Activated B cell treated with CpG ODN at 0.5 μM for 24 hours (primary cell): ENCODE results near the gene COPS4. TPM values are rescaled to one million over a fixed set of nuclear protein-coding genes. Genes with fewer than 3 reads are reported as not detected.
"Not testable (repeated sequence)": the region's sequence is repeated elsewhere in the genome, so short reads cannot be mapped to it uniquely, and the experiment has no call there.

Experiments
- ATAC-seq: fragments of 200-7000 bp; cut with Tn5 transposase; one replicate; pipeline ENCODE4 v1.10.0; 2021; ENCODE audit warnings: low read depth, mild to moderate bottlenecking, moderate library complexity
- CTCF ChIA-PET: fragments of 350-600 bp; sonication (Branson Sonifier 250); formaldehyde crosslinking; loops from one replicate; lab custom pipeline; 2021; ENCODE audit warnings: antibody characterized with exemption; lab: Charles Lee
- POLR2A ChIA-PET: fragments of 350-600 bp; sonication (Branson Sonifier 250); formaldehyde crosslinking; loops from one replicate; lab custom pipeline; 2021; ENCODE audit warnings: antibody characterized with exemption; lab: Charles Lee
- DNase-seq: peaks from one replicate; pipeline ENCODE4 v3.0.0; 2022
- H3K27ac Mint-ChIP-seq: one replicate; pipeline ENCODE4 v1.8.0; 2020; ENCODE audit warnings: mixed read lengths
- H3K27me3 Mint-ChIP-seq: one replicate; pipeline ENCODE4 v1.8.0; 2021; ENCODE audit warnings: mixed read lengths
- H3K36me3 Mint-ChIP-seq: one replicate; pipeline ENCODE4 v1.8.0; 2021; ENCODE audit warnings: low read depth, mixed read lengths
- H3K4me1 Mint-ChIP-seq: one replicate; pipeline ENCODE4 v1.8.0; 2021; ENCODE audit warnings: mixed read lengths
- H3K4me3 Mint-ChIP-seq: one replicate; pipeline ENCODE4 v1.8.0; 2020; ENCODE audit warnings: mild to moderate bottlenecking, mixed read lengths
- H3K9me3 Mint-ChIP-seq: one replicate; pipeline ENCODE4 v1.8.0; 2020; ENCODE audit warnings: mixed read lengths
- CTCF ChIP-seq: fragments of 200-600 bp; IDR thresholded peaks from one replicate; pipeline ENCODE4 v1.8.0; 2022; ENCODE audit warnings: antibody characterized with exemption, mild to moderate bottlenecking
- intact Hi-C: fragments of 100-400 bp; cut with micrococcal nuclease; formaldehyde crosslinking; loops from one replicate; pipeline ENCODE4 v1.15.1; 2024
- total RNA-seq: library from RNA; stranded (reverse); gene quantifications from 2 replicates; pipeline ENCODE4 v1.2.3, GENCODE V29; 2022

COPS4 gene
- total RNA-seq, 1 donor from 2014 or later, result 36.7 TPM

GRCh38 chr4:83074086-83074704 lies 39.2 kb downstream of the COPS4 start:
- intact Hi-C loops, result loop anchor here (1.0 kb wide), 5 partner anchors 10 to 208 kb away; no protein-coding TSS in a partner anchor
- POLR2A ChIA-PET, result interaction anchor here (0.6 to 3.5 kb wide), 20 partner anchors 9 to 210 kb away, joined by 3 to 26 read pairs (median 4); partner anchors contain the start of genes COPS4 and COQ2
- H3K9me3 Mint-ChIP-seq, result no peaks in the 10 kb centered on the region
- no peak for DNase-seq
- peaks cover 26% of the 10 kb centered on the region for H3K4me1 Mint-ChIP-seq
- H3K27me3 Mint-ChIP-seq, result no peaks in the 10 kb centered on the region
- peak overlapping the region; percentile 76 for H3K27ac Mint-ChIP-seq
- CTCF ChIA-PET, result interaction anchor here (0.6 to 4.7 kb wide), 24 partner anchors 10 to 508 kb away, joined by 3 to 76 read pairs (median 4); partner anchors contain the start of gene COQ2
- H3K4me3 Mint-ChIP-seq, result peak overlapping the region; percentile 53
- peak; percentile 52 for TF ChIP-seq CTCF
- peaks cover 53% of the 10 kb centered on the region for H3K36me3 Mint-ChIP-seq
- peak; percentile 81 for ATAC-seq

- ATAC-seq, H3K9me3 Mint-ChIP-seq, H3K27ac Mint-ChIP-seq, DNase-seq, H3K27me3 Mint-ChIP-seq, H3K4me3 Mint-ChIP-seq: not testable (repeated sequence)
- Mint-ChIP-seq H3K36me3 (peaks cover 48% of the 10 kb centered on the region), H3K4me1 (peaks cover 28% of the 10 kb centered on the region)
- intact Hi-C loops, result loop anchor here (1.0 kb wide), 5 partner anchors 10 to 208 kb away; no protein-coding TSS in a partner anchor
- POLR2A ChIA-PET, result interaction anchor here (0.7 to 3.5 kb wide), 21 partner anchors 8 to 210 kb away, joined by 3 to 26 read pairs (median 4); partner anchors contain the start of genes COPS4 and COQ2
- CTCF ChIA-PET, result interaction anchor here (0.6 to 4.7 kb wide), 27 partner anchors 7 to 208 kb away, joined by 3 to 76 read pairs (median 4); partner anchors contain the start of gene COQ2
Observed at GRCh38 chr4:83074783-83075182, 39.8 kb downstream of the COPS4 start.

GRCh38 chr4:83075311-83076095 lies 40.5 kb downstream of the COPS4 start:
- intact Hi-C loops, result no loop called here
- peaks cover 30% of the 10 kb centered on the region for H3K4me1 Mint-ChIP-seq
- peak; percentile 57 for ATAC-seq
- H3K27ac Mint-ChIP-seq, result peak overlapping the region; percentile 85
- DNase-seq, result no peak
- H3K36me3 Mint-ChIP-seq, result peaks cover 41% of the 10 kb centered on the region
- POLR2A ChIA-PET, result interaction anchor here (0.9 to 3.5 kb wide), 14 partner anchors 8 to 209 kb away, joined by 3 to 26 read pairs (median 4); partner anchors contain the start of gene COQ2
- CTCF ChIA-PET, result interaction anchor here (1.0 to 4.7 kb wide), 21 partner anchors 8 to 207 kb away, joined by 3 to 76 read pairs (median 5); partner anchors contain the start of gene COQ2
- H3K9me3 Mint-ChIP-seq, result no peaks in the 10 kb centered on the region
- TF ChIP-seq CTCF, result no peak
- H3K4me3 Mint-ChIP-seq, result peak overlapping the region; percentile 55
- H3K27me3 Mint-ChIP-seq, result no peaks in the 10 kb centered on the region

GRCh38 chr4:83080561-83080960 lies 45.6 kb downstream of the COPS4 start:
- DNase-seq (no peak), ATAC-seq (no peak)
- H3K4me1 Mint-ChIP-seq, result peaks cover 49% of the 10 kb centered on the region
- no peak overlapping the region for H3K4me3 Mint-ChIP-seq
- no peaks in the 10 kb centered on the region for H3K27me3 Mint-ChIP-seq
- peaks cover 5% of the 10 kb centered on the region for H3K9me3 Mint-ChIP-seq
- H3K36me3 Mint-ChIP-seq, result peaks cover 19% of the 10 kb centered on the region
- CTCF ChIA-PET, result interaction anchor here (1.7 kb wide), 1 partner anchor 180 kb away, joined by 10 read pairs; no protein-coding TSS in a partner anchor
- POLR2A ChIA-PET, result interaction anchor here (0.5 to 1.1 kb wide), 2 partner anchors 30 to 173 kb away, joined by 3 to 4 read pairs; no protein-coding TSS in a partner anchor
- H3K27ac Mint-ChIP-seq, result peak overlapping the region; percentile 30
- intact Hi-C loops, result no loop called here
- TF ChIP-seq CTCF, result no peak

- no peak for DNase-seq
- ChIA-PET POLR2A (interaction anchor here (0.8 to 2.5 kb wide), 7 partner anchors 7 to 202 kb away, joined by 3 to 17 read pairs (median 3); partner anchors contain the start of gene COQ2), CTCF (interaction anchor here (1.2 to 3.0 kb wide), 5 partner anchors 8 to 198 kb away, joined by 3 to 20 read pairs (median 5); no protein-coding TSS in a partner anchor)
- TF ChIP-seq CTCF, result no peak
- Mint-ChIP-seq H3K36me3 (peaks cover 25% of the 10 kb centered on the region), H3K27me3 (no peaks in the 10 kb centered on the region), H3K27ac (peak overlapping the region; percentile 90), H3K4me1 (peaks cover 44% of the 10 kb centered on the region), H3K9me3 (peaks cover 5% of the 10 kb centered on the region), H3K4me3 (no peak overlapping the region)
- intact Hi-C loops, result no loop called here
- no peak for ATAC-seq
Observed at GRCh38 chr4:83082777-83083176, 47.8 kb downstream of the COPS4 start.
